Erythroblast (primary cell): ENCODE measurements around the gene TMEM60.

Source experiments
- GATA1 ChIP-seq: IDR thresholded peaks from 2 replicates; pipeline ENCODE4 v1.6.1; 2011; ENCODE audit warnings: low read depth, mild to moderate bottlenecking, control low read depth, low read length, moderate library complexity
- POLR2A ChIP-seq: IDR thresholded peaks from 2 replicates; pipeline ENCODE4 v1.6.1; 2011; ENCODE audit warnings: mild to moderate bottlenecking, low read length

DNA sequence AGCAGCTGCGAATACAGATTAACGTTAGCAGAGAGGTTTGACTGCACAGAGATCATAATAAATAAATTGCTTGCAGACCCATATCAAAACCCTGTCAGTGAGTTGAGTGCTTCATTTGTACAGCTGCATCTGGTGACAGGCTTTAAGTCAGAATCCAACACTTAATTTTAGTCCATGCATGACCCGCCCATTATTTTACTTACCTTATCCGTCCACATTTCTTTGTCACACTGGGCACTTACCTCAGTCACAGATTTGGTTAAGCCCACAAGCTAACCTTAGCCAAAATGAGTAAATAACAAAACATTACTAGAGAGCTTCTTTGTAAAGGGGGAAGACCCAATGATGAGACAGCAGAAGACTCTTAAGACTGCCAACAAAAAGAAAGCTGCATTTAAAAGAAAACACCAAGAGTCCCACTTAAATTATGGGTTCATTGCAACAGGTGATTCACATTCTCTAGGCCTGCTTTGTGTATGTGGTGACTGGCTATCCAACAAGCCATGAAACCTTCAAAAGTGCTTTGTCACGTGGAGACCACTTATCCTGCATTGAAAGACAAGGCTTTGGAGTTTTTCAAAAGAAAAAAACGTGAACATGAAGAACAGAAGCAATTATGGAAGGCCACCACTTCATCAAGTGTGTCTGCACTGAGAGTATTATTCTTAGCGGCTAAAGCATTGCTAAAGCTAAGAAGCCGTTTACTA lies 32.6 kb upstream of the TMEM60 start:
- TF ChIP-seq POLR2A (no peak), GATA1 (no peak)
